Adipose tissue (tissue), 3 donors: ENCODE measurements around the gene SIX1. TPM values are rescaled to one million over a fixed set of nuclear protein-coding genes. Genes with fewer than 3 reads are reported as not detected.

ENCODE experiments used
- H3K27ac ChIP-seq: one replicate; pipeline ENCODE4 v1.5.1; 2013; ENCODE audit warnings: low read depth, low read length
- WGBS, 3 donors: extraction: QIAGEN DNeasy Blood & Tissue Kit; methylation state at CpG; one replicate each; pipeline ENCODE4 v1.1.7; 2013; 5-methylcytosine and 5-hydroxymethylcytosine counted together
- polyA plus RNA-seq, 3 donors: library from polyadenylated mRNA; stranded (reverse); fragments of 200-250 nt; gene quantifications; one replicate each; pipeline ENCODE4 v1.2.3, GENCODE V29; 2013
- donor health status: healthy with polysubstance abuse.
- donor health status: Bipolar disorder and iron deficiency.
- donor health status: healthy.

Gene SIX1
- polyA plus RNA-seq, 3 donors, result 0.79 to 4.4 (median 3.1) TPM

DNA sequence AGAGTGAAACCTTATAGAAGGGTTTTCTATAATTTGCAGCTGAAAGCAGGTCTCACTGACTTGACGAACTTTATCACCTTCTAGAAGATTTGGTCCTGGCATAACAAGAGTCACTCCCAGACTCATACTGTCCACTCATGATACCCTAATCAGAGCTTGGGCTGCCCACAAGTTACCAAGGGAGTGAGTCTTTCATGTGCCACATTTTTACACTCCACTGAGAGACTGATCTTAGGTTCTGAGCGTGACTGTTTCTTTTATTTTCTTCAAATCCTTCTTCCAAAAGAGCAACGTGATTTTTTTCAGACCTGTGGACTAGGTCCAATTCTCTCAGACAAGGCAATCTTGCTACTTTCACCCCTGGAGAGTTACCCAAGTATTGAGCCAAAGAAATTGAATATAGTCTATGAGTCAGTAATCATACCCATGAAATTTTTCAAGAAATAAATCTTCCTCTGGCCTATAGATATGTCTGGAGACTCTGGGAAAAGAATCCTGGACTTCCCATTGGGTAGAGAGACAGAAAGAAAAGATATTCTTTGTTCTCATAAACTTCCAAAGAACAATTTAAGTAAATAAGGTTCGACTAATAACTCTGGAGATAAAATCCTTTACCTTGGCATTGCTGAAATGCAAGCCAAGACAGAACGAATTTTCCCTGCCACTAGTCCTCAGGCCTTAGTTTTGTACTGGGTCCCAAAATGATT is 26.9 kb downstream of the SIX1 start:
- no peak overlapping the region for H3K27ac ChIP-seq
- 48 to 60% (median 49%) methylated on average over 5 of the region's 5 CpGs for WGBS, 3 donors

DNA sequence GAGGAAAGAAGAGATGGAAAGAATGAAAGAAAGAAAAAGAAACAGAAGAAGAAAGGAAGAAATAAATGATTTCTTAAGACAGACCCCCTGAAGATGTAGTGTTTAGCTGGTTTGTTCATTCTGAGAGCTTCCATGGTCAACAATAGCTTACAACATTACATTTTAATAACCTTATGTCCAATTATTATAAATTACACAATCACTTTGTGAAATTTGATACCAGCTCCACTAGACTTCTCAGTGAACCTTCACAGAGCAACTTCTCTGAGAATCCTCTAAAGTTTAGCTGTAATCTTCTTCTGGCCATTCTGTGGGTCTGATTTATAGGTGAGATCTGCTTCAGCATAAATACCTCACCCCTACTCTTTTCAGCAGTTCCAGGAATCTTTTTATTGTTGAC is 27.9 kb downstream of the SIX1 start:
- no peak overlapping the region for H3K27ac ChIP-seq

DNA sequence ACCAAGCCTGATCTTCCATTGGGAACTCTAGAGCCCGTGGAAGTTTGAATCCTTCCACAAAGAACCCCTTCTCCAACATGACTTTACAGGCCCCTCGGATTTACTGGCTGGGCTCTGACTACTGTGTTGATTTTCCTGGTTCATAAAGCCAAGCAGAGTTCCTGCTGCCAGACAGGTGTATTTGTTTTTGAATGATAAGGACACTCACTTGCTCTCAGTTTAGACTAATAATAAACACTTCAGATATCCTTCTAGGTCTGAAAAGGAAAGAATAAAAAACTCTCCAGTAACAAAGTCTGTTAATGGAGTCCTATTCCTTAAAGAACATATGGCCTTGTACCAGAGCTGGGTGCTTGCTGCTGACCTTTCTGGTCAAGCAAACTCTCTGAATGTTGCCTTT is 31.0 kb downstream of the SIX1 start:
- 26 to 81% (median 72%) methylated on average over 2 of the region's 2 CpGs for WGBS, 3 donors
- no peak overlapping the region for H3K27ac ChIP-seq

DNA sequence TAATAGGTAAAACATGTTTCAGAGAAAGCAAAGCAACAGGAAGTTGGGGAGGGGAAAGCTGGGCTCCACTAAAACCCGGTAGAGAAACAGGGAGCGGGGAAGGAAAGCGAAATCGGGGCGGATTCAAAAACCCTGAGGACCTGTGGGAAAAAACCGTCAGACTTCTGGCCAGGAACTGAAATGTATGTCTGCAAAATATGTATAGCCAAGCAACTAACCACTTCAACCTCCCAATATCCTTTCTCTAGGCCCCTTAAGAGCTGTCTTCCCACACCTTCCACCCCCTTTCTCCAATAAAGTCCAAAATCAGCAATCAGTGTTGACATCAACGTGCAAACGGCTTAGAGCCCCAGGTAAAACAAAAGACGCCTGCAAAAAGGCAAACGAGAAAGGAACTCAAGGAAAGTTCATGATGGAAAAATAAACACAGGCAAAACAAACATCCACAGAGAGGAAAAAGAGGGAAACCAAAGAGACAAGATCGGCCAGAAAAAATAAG is 32.8 kb downstream of the SIX1 start:
- 33 to 54% (median 47%) methylated on average over 11 of the region's 11 CpGs for WGBS, 3 donors
- H3K27ac ChIP-seq, result no peak overlapping the region

DNA sequence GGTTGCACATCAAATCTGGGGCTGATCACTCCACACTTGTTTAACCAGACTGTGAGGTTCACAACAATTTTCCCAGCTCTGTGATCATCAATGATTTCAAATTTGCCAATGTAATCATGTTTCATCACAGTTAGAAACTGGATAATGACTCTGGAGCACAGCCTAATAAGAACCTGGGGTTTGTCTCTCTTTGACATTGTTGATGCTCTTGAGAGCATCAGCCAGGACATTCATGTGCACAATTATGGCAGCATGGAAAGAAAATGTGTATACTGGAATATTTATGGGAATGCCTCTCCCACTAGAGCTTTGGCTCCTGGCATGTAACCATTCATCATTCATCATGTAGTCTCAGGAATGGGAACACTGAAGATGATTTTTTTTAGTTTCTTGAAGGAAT is 47.0 kb downstream of the SIX1 start:
- no peak overlapping the region for H3K27ac ChIP-seq

DNA sequence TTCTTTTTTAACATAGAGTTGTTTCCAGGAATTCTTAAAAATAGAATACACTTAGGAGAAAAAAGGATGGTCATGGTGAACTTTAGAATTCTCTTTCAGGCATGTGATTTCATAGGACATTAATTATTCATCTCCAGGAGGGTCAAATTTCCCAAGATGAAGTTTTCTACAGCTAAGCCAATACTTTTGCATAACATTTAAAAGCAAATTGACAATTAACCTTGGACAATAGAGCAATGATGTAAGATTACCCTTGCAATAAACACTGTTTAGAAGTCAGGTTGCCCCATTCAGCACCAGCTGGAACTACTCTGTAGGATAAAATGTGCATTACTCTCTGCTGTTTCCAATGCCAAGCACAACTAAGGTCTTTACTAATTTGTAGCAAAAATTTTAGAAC is 49.5 kb downstream of the SIX1 start:
- no peak overlapping the region for H3K27ac ChIP-seq

DNA sequence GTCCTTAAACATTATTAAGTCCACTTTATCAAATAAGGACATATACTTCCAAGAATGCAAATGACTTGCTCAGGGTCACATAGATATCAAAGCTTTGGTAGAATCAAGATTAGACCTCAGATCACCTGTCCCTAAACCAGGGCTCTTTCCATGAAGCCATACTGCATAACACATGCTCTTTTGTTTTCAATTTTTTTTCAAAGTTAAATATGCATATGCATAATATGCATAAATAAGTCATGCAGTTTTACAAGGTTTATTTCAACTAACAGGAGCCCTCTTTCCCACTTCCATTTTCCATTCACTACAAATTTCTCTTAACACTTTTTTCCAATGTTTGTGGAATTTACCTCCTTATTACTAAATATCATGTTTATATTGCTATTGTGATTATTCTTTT is 53.1 kb downstream of the SIX1 start:
- no peak overlapping the region for H3K27ac ChIP-seq

DNA sequence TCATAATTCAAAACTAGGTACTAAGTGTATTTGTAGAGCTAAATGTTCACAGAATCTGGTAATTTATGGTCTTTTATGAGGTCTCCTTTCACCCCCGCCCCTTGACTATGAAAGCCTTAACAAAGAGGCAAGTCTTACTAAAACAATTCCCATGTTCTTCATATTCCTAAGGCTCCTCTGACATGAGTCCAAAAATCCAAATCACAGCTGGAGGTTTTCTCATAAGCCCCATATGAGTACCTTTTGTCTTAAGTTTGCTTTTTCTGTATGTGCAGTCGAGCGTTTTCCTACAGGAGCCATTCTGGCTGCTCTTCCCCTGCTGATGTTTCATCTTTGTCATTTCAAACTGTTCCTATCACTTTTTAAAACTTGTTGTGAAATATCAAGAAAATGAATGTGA is 55.2 kb downstream of the SIX1 start:
- WGBS, 3 donors, result 55 to 85% (median 78%) methylated on average over 3 of the region's 3 CpGs
- H3K27ac ChIP-seq, result no peak overlapping the region

Other genes starting within 250 kb of the SIX1 start
- under 1 TPM in 1 of 3 donors, not detected in 2; 0.10 TPM for gene C14orf39, start 163.4 kb downstream of the SIX1 start, polyA plus RNA-seq
- not detected for gene SIX6, start 140.3 kb downstream of the SIX1 start, polyA plus RNA-seq
- under 1 TPM; 0.22 to 0.61 (median 0.51) TPM for gene SIX4, start 74.9 kb upstream of the SIX1 start, polyA plus RNA-seq
- gene MNAT1, start 85.3 kb upstream of the SIX1 start, polyA plus RNA-seq, result 10 to 100 TPM; 10.6 to 28.0 (median 27.5) TPM